ENCODE data around the gene EIF3J. TPM values are rescaled to one million over a fixed set of nuclear protein-coding genes. Genes with fewer than 3 reads are reported as not detected.
A peak's percentile ranks its signal among the peaks of the same experiment; 100 is the strongest.
"Not testable (repeated sequence)": the region's sequence is repeated elsewhere in the genome, so short reads cannot be mapped to it uniquely, and the experiment has no call there.

The EIF3J gene
- total RNA-seq, 1 experiment from 2014 or later = 36.3 TPM

GRCh38 chr15:44536302-44536961, 515 bp upstream of the EIF3J start:
- peak; percentile 90 for DNase-seq (ENCODE audit: low read depth)
- in situ Hi-C loops (cut with HindIII; ENCODE audit: low pct_unique_long_range_greater_than_20kb, low sequenced_read_pairs) = no loop called here

DNA sequence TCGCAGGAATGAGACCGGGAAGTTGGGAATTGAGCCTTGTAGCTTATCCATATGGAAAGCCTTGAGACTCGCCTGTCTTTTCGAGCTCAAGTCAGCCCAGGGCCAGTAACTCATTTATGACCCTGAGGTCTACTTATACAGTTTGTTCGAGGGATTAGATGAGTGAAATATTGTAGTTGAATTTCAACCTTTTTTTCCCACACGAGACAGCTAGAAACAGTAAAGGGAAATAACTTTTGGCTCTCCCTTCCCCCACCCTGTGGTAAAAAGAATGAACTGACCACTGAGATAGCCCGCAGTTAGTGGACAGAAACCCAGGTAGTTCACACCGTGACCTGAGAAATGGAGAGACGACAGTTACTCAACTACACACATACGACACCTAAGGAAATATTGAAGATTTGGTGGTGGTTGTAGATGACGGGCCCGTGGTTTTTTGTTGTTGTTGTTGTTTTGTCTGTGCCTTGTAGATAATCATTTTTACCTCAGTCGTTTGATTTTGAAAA, 841 bp downstream of the EIF3J start:
- in situ Hi-C loops (cut with HindIII; ENCODE audit: low pct_unique_long_range_greater_than_20kb, low sequenced_read_pairs) = no loop called here
- no peak for DNase-seq (ENCODE audit: low read depth)

GRCh38 chr15:44541282-44541958, 4.5 kb downstream of the EIF3J start:
- DNase-seq (ENCODE audit: low read depth) = peak; percentile 31
- in situ Hi-C loops (cut with HindIII; ENCODE audit: low pct_unique_long_range_greater_than_20kb, low sequenced_read_pairs) = no loop called here

- in situ Hi-C loops (cut with HindIII; ENCODE audit: low pct_unique_long_range_greater_than_20kb, low sequenced_read_pairs) = no loop called here
Measured at GRCh38 chr15:44542596-44542995, 5.6 kb downstream of the EIF3J start.

GRCh38 chr15:44544745-44545144, 7.8 kb downstream of the EIF3J start:
- in situ Hi-C loops (cut with HindIII; ENCODE audit: low pct_unique_long_range_greater_than_20kb, low sequenced_read_pairs) = not testable (repeated sequence)

More at GRCh38 chr15:44542596-44542995, 5.6 kb downstream of the EIF3J start:
- DNase-seq (ENCODE audit: low read depth) = no peak

DNA sequence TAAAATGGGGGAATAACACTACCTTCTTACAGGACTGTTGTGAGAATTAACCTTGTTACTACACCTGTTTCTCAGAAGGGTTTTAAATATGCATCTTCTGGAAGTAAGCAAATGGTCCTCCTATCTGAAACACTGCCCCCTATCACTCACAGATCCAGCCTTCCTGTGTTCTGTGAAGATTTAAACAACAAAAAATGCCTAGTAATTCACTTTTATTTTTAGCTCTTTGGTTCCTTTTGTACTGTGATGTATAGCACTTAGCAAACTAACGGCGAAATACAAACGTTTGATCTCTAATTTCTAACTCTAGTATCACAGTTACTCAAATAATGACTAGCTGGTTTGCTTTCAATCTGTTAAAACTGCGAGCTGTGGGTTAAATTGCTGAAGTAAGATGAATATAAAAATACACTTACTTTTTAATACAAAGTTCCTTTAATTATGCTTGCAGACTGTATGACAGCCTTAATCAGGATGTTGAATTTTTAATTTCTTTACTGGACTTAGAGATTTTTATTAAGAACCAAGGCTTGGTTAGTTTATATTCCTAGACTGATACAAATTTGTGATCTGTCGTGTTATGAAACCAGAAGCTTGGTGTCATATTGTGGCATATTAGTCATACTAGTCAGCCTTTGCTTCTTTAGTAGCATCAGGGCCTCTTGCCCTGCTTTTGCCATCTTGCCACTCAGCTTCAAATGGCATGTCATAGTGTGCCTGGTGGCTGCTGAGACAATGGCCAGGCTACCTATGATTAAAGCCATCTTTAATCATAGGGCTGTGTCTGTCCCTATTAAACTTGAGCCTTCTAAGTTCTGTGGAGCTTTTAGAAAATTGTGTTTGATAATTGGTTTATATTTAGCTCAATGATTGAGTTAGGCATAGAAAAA, 9.2 kb downstream of the EIF3J start:
- in situ Hi-C loops (cut with HindIII; ENCODE audit: low pct_unique_long_range_greater_than_20kb, low sequenced_read_pairs) = no loop called here
- no peak for DNase-seq (ENCODE audit: low read depth)

More at GRCh38 chr15:44544745-44545144, 7.8 kb downstream of the EIF3J start:
- not testable (repeated sequence) for DNase-seq (ENCODE audit: low read depth)

DNA sequence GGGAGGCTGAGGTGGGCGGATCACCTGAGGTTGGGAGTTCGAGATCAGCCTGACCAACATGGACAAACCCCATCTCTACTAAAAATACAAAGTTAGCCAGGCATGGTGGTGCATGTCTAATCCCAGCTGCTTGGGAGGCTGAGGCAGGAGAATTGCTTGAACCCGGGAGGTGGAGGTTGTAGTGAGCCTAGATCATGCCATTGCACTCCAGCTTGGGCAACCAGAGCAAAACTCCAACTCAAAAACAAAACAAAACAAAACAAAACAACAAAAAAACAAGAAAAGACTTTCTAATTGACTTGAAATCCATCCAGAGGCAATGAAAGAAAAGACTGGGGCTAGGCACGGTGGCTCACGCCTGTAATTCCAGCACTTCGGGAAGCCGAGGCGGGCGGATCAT, 12.2 kb downstream of the EIF3J start:
- DNase-seq (ENCODE audit: low read depth); in situ Hi-C loops (cut with HindIII; ENCODE audit: low pct_unique_long_range_greater_than_20kb, low sequenced_read_pairs): not testable (repeated sequence)

DNA sequence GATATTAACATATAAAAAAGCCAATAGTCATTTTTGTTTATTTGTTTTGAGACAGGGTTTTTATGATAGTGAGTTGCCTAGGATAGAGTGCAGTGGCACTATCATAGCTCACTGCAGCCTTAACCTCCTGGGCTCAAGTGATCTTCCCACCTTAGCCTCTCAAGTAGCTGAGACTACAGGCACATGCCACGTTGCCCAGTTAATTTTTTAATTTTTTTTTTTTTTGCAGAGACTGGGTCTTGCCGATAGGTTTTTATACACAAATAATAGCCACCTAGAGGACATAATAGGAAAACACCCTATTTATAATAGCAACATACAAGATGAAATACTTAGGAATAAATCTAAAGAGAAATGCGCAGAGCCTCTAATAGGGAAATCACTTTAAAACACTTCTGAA, 13.3 kb downstream of the EIF3J start:
- peak; percentile 35 for DNase-seq (ENCODE audit: low read depth)
- in situ Hi-C loops (cut with HindIII; ENCODE audit: low pct_unique_long_range_greater_than_20kb, low sequenced_read_pairs) = no loop called here

- in situ Hi-C loops (cut with HindIII; ENCODE audit: low pct_unique_long_range_greater_than_20kb, low sequenced_read_pairs) = no loop called here
- no peak for DNase-seq (ENCODE audit: low read depth)
Measured at GRCh38 chr15:44550734-44551133, 13.8 kb downstream of the EIF3J start.

DNA sequence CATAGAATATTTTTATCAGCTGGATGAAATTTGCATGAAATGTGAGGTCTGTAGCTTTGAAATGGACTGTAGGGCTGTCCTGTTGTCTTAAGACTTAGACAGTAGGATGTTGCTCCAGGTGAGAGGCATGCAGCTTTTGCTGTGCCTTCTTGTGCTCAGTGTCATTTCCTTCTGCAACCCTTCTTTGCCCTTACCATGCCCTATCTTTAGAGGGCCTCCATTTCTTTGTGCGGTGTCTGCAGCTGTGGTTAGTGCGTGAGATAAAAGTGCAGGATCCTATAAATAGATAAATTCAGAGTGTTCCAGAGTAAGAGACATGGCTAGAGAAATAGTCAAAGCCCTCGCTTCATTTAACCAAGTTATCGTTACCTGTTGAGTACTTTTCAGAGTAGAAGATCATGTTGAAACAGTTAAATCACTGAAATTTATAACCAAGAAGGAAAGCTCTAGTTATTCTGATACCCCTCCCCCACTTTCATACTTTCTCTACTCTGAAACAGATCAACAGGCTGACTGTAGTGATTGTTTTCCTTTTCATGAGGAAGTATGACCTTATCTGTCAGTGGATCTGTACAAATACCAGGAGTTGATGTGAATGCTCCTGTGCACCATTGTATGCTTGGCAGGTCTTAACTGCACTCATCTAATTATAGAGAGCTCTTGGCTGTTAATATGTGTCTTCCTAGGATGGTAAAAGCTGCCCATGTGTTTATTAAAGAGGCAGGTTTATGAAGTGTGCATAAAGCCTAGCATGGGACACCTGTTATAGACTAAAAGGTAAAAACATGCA, 18.2 kb downstream of the EIF3J start:
- no peak for DNase-seq (ENCODE audit: low read depth)
- in situ Hi-C loops (cut with HindIII; ENCODE audit: low pct_unique_long_range_greater_than_20kb, low sequenced_read_pairs) = no loop called here

DNA sequence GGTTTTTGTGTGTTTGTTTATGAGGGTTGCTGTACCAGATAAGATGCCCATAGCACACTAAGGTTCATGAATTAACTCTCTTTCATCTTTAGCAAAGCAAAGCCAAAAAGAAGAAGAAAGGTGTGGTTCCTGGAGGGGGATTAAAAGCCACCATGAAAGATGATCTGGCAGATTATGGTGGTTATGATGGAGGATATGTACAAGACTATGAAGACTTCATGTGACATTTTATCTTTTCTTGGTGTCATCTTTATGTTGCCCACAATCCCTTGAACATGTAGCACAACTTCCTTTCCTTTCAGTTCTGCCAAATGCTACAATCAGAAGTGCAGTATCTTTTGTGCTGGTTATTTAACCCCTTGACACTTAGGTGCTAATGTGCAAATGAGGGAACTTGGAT, 24.0 kb downstream of the EIF3J start:
- in situ Hi-C loops (cut with HindIII; ENCODE audit: low pct_unique_long_range_greater_than_20kb, low sequenced_read_pairs); DNase-seq (ENCODE audit: low read depth): not testable (repeated sequence)

GRCh38 chr15:44565387-44566154, 28.6 kb downstream of the EIF3J start:
- DNase-seq (ENCODE audit: low read depth) = no peak
- in situ Hi-C loops (cut with HindIII; ENCODE audit: low pct_unique_long_range_greater_than_20kb, low sequenced_read_pairs) = no loop called here

DNA sequence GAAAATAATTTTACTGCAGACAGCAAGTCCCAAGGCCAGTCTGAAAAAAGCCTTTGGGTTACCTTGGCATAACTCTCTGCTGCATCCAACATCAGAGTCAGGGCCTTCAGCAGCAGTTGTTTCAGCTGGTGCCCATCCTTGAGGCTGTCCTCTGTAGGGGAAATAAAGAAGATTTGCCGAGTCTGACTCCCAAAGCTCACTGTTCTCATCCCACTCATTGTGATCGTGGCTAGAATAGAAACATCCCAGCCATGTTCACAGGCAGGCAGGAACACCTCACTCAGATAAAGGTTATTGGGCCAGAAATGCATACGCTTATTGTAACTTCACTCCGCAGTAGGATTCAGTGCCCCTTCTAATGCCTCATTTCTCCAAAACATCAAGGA, 29.2 kb downstream of the EIF3J start:
- in situ Hi-C loops (cut with HindIII; ENCODE audit: low pct_unique_long_range_greater_than_20kb, low sequenced_read_pairs) = no loop called here
- no peak for DNase-seq (ENCODE audit: low read depth)

DNA sequence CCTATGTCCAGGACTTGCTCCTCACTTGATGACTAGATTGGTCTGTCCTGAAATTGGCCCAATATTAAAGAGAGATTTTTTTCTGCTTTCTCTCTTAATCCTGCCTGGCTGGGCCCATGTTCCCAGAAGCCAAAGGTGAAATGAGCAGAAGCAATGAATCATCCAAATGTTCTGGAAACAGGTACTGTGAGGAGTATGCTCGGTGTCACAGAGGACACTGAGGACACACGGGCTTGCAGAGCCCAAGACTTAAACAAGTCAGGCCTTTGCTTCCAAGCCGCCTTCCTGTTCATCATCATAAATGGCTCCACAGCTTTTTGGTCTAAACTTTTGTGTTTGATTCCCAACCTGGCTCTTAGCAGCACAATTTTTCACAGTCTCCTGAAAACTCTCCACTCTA, 31.4 kb downstream of the EIF3J start:
- DNase-seq (ENCODE audit: low read depth) = no peak
- in situ Hi-C loops (cut with HindIII; ENCODE audit: low pct_unique_long_range_greater_than_20kb, low sequenced_read_pairs) = no loop called here

DNA sequence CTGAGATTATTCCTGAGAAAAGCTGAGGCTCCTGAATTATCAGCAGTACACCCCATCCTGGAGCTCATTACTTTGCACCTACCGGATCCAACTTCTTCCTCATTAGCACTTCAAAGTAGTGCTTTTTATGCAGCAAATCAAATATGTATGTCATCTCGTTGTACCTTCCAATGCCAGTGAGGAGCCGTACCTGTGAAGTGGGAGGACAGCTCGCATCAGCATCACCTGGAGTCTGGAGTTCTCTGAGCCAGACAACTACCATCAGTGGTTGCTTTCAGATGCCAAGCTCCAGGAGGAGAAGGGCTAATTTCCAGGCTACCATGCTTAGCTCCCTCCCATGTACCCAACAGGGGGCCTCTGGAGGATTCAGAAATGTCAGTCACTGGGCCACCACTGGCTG, 32.4 kb downstream of the EIF3J start:
- in situ Hi-C loops (cut with HindIII; ENCODE audit: low pct_unique_long_range_greater_than_20kb, low sequenced_read_pairs) = no loop called here
- no peak for DNase-seq (ENCODE audit: low read depth)

DNA sequence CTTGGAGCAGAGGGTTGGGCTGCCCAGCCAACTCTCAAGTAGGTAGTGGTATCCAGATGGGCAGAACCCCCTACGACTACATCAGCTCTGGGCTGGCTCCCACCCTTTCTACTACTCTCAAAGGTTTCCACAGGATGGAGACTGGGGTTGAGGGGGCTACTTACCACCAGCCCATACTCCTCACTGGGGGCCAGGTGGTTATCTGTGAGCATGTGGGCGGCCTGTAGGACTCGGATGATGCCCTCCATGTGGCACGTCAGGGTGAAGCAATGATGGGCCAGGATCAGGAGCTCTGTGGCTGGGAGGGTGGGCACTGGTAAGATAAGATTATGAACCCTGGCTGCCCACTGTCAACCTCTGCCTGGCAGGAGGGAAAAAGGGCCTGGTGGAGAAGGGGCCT, 33.4 kb downstream of the EIF3J start:
- no peak for DNase-seq (ENCODE audit: low read depth)

DNA sequence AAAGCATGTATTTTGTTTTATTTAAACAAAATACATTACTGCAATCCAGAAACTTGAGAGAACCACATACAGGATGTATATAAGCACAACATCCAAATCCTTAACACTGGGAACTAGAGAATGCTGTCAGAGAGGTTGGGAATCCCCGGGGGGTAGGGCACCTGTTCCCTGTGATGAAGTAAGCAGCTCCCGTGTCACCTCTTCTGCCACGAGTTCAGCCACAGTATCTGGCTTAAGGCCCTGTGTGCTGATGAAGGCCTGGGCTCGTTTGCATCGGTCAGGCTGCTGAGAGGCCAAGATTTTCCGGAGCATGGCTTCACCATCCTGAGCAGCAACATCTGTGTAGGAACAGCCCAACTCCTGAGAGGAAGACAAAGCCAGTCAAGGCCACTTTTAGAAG, 36.4 kb downstream of the EIF3J start:
- in situ Hi-C loops (cut with HindIII; ENCODE audit: low pct_unique_long_range_greater_than_20kb, low sequenced_read_pairs) = no loop called here
- no peak for DNase-seq (ENCODE audit: low read depth)

More for the DNA sequence above, 33.4 kb downstream of the EIF3J start:
- in situ Hi-C loops (cut with HindIII; ENCODE audit: low pct_unique_long_range_greater_than_20kb, low sequenced_read_pairs) = no loop called here
